Ascending aorta (tissue), 2 donors: ENCODE results near the gene SLC49A4. TPM values are rescaled to one million over a fixed set of nuclear protein-coding genes. Genes with fewer than 3 reads are reported as not detected.

ENCODE experiments used
- DNase-seq, 2 donors: peaks; one replicate each; pipeline ENCODE4 v3.0.0-alpha.2; 2019; ENCODE audit warnings: low spot score in 2 of 2
- H3K27ac ChIP-seq, 2 donors: fragments of 200-600 bp; sonication (generic); one replicate each; pipeline ENCODE4 v1.5.1; 2016 to 2017; ENCODE audit warnings: mild to moderate bottlenecking in 1 of 2
- H3K27me3 ChIP-seq: fragments of 200-600 bp; sonication (generic); one replicate; pipeline ENCODE4 v1.5.1; 2017
- H3K36me3 ChIP-seq, 2 donors: fragments of 200-600 bp; sonication (generic); one replicate each; pipeline ENCODE4 v1.5.1; 2016
- H3K4me1 ChIP-seq, 2 donors: fragments of 200-600 bp; sonication (generic); one replicate each; pipeline ENCODE4 v1.5.1; 2016 to 2017; ENCODE audit warnings: mild to moderate bottlenecking in 1 of 2
- H3K4me3 ChIP-seq, 2 donors: fragments of 200-600 bp; sonication (generic); one replicate each; pipeline ENCODE4 v1.5.1; 2016 to 2017; ENCODE audit warnings: mild to moderate bottlenecking in 1 of 2
- H3K9me3 ChIP-seq, 2 donors: fragments of 200-600 bp; sonication (generic); one replicate each; pipeline ENCODE4 v1.5.1; 2016
- CTCF ChIP-seq, 3 experiments: fragments of 200-600 bp in 2 of 3; fragments of 450-650 bp in 1 of 3; sonication (generic) in 2 of 3; IDR thresholded peaks; one replicate each; pipeline ENCODE4 v1.5.1; 2016 to 2019; ENCODE audit warnings: antibody characterized with exemption in 3 of 3, mild to moderate bottlenecking in 1 of 3, moderate library complexity in 1 of 3
- intact Hi-C: fragments of 100-400 bp; cut with DNase I; formaldehyde crosslinking; loops from one replicate; pipeline ENCODE4 v1.15.1; 2023
- total RNA-seq: library from RNA; depleted of rRNA; stranded (reverse); fragments of >200 nt; gene quantifications from one replicate; pipeline ENCODE4 v1.1.0, GENCODE V29; 2016

SLC49A4 gene
- total RNA-seq, 1 donor from 2014 or later: 3.2 TPM

- Histone ChIP-seq H3K4me3 (no peak overlapping the region), H3K9me3 (no peaks in the 10 kb centered on the region), H3K4me1 (no peaks in the 10 kb centered on the region), H3K27me3 (no peaks in the 10 kb centered on the region), H3K36me3 (peaks cover 0 to 13% of the 10 kb centered on the region in 2 donors), H3K27ac (no peak overlapping the region)
- no peak for DNase-seq
- intact Hi-C loops: no loop called here
- no peak for TF ChIP-seq CTCF (IDR thresholded peaks at IDR 0.05)
Measured at GRCh38 chr3:122772827-122773226, 22.0 kb upstream of the SLC49A4 start.

GRCh38 chr3:122773944-122774509 is 20.8 kb upstream of the SLC49A4 start:
- TF ChIP-seq CTCF (IDR thresholded peaks at IDR 0.05): no peak
- Histone ChIP-seq H3K4me1 (no peaks in the 10 kb centered on the region), H3K27ac (no peak overlapping the region), H3K4me3 (no peak overlapping the region), H3K36me3 (peaks cover 0 to 7% of the 10 kb centered on the region in 2 donors), H3K27me3 (no peaks in the 10 kb centered on the region), H3K9me3 (no peaks in the 10 kb centered on the region)
- intact Hi-C loops: no loop called here
- no peak for DNase-seq

- Histone ChIP-seq H3K4me3 (no peak overlapping the region), H3K9me3 (no peaks in the 10 kb centered on the region), H3K27me3 (no peaks in the 10 kb centered on the region), H3K27ac (no peak overlapping the region), H3K4me1 (no peaks in the 10 kb centered on the region), H3K36me3 (peaks cover 0 to 7% of the 10 kb centered on the region in 2 donors)
- DNase-seq: no peak
- TF ChIP-seq CTCF (IDR thresholded peaks at IDR 0.05): no peak
- intact Hi-C loops: no loop called here
Measured at GRCh38 chr3:122774564-122774963, 20.3 kb upstream of the SLC49A4 start.

GRCh38 chr3:122776675-122777468 is 18.0 kb upstream of the SLC49A4 start:
- no peak overlapping the region for H3K4me3 ChIP-seq
- H3K27ac ChIP-seq: no peak overlapping the region
- DNase-seq: no peak
- peaks cover 0 to 4% of the 10 kb centered on the region in 2 donors for H3K36me3 ChIP-seq
- H3K4me1 ChIP-seq: no peaks in the 10 kb centered on the region
- H3K9me3 ChIP-seq: no peaks in the 10 kb centered on the region
- intact Hi-C loops: no loop called here
- no peaks in the 10 kb centered on the region for H3K27me3 ChIP-seq
- TF ChIP-seq CTCF (IDR thresholded peaks at IDR 0.05): no peak

- no peaks in the 10 kb centered on the region for H3K9me3 ChIP-seq
- H3K4me1 ChIP-seq: no peaks in the 10 kb centered on the region
- no peaks in the 10 kb centered on the region for H3K27me3 ChIP-seq
- TF ChIP-seq CTCF (IDR thresholded peaks at IDR 0.05): no peak
- no peak overlapping the region for H3K27ac ChIP-seq
- H3K36me3 ChIP-seq: peaks cover 0 to 4% of the 10 kb centered on the region in 2 donors
- H3K4me3 ChIP-seq: no peak overlapping the region
- no peak for DNase-seq
- intact Hi-C loops: no loop called here
Measured at GRCh38 chr3:122777563-122777962, 17.3 kb upstream of the SLC49A4 start.
